Mesenchymal stem cell (in vitro differentiated cells and primary cell): ENCODE data around the gene TRAPPC10.
A peak's percentile ranks its signal among the peaks of the same experiment; 100 is the strongest.

Source experiments
- DNase-seq: peaks from one replicate; pipeline ENCODE4 v3.0.0-alpha.2; 2013
- H2AFZ ChIP-seq: one replicate; pipeline ENCODE4 v1.6.1; 2013; ENCODE audit warnings: low read depth, mild to moderate bottlenecking, control low read depth, inconsistent platforms, low read length, moderate library complexity
- H2AK5ac ChIP-seq: 2 replicates; pipeline ENCODE4 v1.6.1; 2013; ENCODE audit warnings: low read length, moderate library complexity, mild to moderate bottlenecking, inconsistent platforms; ENCODE audit not compliant: severe bottlenecking
- H2BK120ac ChIP-seq: one replicate; pipeline ENCODE4 v1.6.1; 2013; ENCODE audit warnings: low read depth, mild to moderate bottlenecking, inconsistent platforms, low read length, moderate library complexity
- H2BK12ac ChIP-seq, 2 experiments: one replicate each; pipeline ENCODE4 v1.6.1; 2013; ENCODE audit warnings: inconsistent platforms in 2 of 2, low read length in 2 of 2, mild to moderate bottlenecking in 2 of 2, moderate library complexity in 2 of 2, control low read depth in 1 of 2
- H2BK15ac ChIP-seq: one replicate; pipeline ENCODE4 v1.6.1; 2013; ENCODE audit warnings: mild to moderate bottlenecking, low read depth, inconsistent platforms; ENCODE audit not compliant: poor library complexity, severe bottlenecking
- H2BK5ac ChIP-seq: 2 replicates; pipeline ENCODE4 v1.6.1; 2013; ENCODE audit warnings: low read depth, mild to moderate bottlenecking, low read length, control low read depth, inconsistent platforms; ENCODE audit not compliant: poor library complexity, severe bottlenecking
- H3K14ac ChIP-seq, 2 experiments: one replicate each; pipeline ENCODE4 v1.6.1; 2013; ENCODE audit warnings: inconsistent platforms in 2 of 2, low read length in 2 of 2, control low read depth in 1 of 2, mild to moderate bottlenecking in 1 of 2, moderate library complexity in 1 of 2
- H3K18ac ChIP-seq, 2 experiments: one replicate each; pipeline ENCODE4 v1.6.1; 2013; ENCODE audit warnings: inconsistent platforms in 2 of 2, low read length in 2 of 2, control low read depth in 1 of 2, low read depth in 1 of 2, mild to moderate bottlenecking in 1 of 2
- H3K23ac ChIP-seq, 2 experiments: one replicate each; pipeline ENCODE4 v1.6.1; 2013; ENCODE audit warnings: inconsistent platforms in 2 of 2, low read length in 2 of 2, mild to moderate bottlenecking in 2 of 2, moderate library complexity in 2 of 2, control low read depth in 1 of 2
- H3K27ac ChIP-seq: 2 replicates; pipeline ENCODE4 v1.5.1; 2013; ENCODE audit warnings: mild to moderate bottlenecking, moderate library complexity, low read length, control low read depth, inconsistent platforms; ENCODE audit not compliant: poor library complexity, severe bottlenecking
- H3K27me3 ChIP-seq, 2 experiments: 2 replicates each; pipeline versions ENCODE4 v1.6.1 to v1.7.0; 2013; ENCODE audit warnings: low read length in 2 of 2, mild to moderate bottlenecking in 2 of 2, moderate library complexity in 2 of 2, control low read depth in 1 of 2, inconsistent platforms in 1 of 2; ENCODE audit not compliant: control insufficient read depth in 1 of 2, insufficient read depth in 1 of 2
- H3K36me3 ChIP-seq, 2 experiments: 2 replicates each; pipeline versions ENCODE4 v1.6.1 to v1.7.0; 2013; ENCODE audit warnings: low read length in 2 of 2, control low read depth in 1 of 2, inconsistent platforms in 1 of 2, low read depth in 1 of 2, mild to moderate bottlenecking in 1 of 2; ENCODE audit not compliant: insufficient read depth in 2 of 2, control insufficient read depth in 1 of 2
- H3K4ac ChIP-seq, 2 experiments: one replicate each; pipeline ENCODE4 v1.6.1; 2013; ENCODE audit warnings: inconsistent platforms in 2 of 2, low read length in 2 of 2, mild to moderate bottlenecking in 2 of 2, moderate library complexity in 2 of 2, control low read depth in 1 of 2, low read depth in 1 of 2
- H3K4me1 ChIP-seq: 2 replicates; pipeline ENCODE4 v1.6.1; 2013; ENCODE audit warnings: low read depth, low read length, control low read depth; ENCODE audit not compliant: control insufficient read depth, insufficient read depth
- H3K4me2 ChIP-seq: 2 replicates; pipeline ENCODE4 v1.6.1; 2013; ENCODE audit warnings: low read length, mild to moderate bottlenecking, inconsistent platforms; ENCODE audit not compliant: poor library complexity, severe bottlenecking
- H3K4me3 ChIP-seq, 2 experiments: 2 replicates each; pipeline versions ENCODE4 v1.5.1 to v1.7.0; 2013; ENCODE audit warnings: low read length in 2 of 2, mild to moderate bottlenecking in 2 of 2, control low read depth in 1 of 2, low read depth in 1 of 2; ENCODE audit not compliant: insufficient read depth in 1 of 2
- H3K79me1 ChIP-seq: replicated peaks from 2 replicates; pipeline ENCODE4 v1.6.1; 2013; ENCODE audit warnings: mild to moderate bottlenecking, control low read depth, low read length, inconsistent platforms; ENCODE audit not compliant: poor library complexity, severe bottlenecking
- H3K9ac ChIP-seq: 2 replicates; pipeline ENCODE4 v1.7.0; 2013; ENCODE audit warnings: mild to moderate bottlenecking, low read length, moderate library complexity
- H3K9me3 ChIP-seq: 2 replicates; pipeline ENCODE4 v1.7.0; 2013; ENCODE audit warnings: mild to moderate bottlenecking, low read length; ENCODE audit not compliant: control insufficient read depth
- H4K8ac ChIP-seq: one replicate; pipeline ENCODE4 v1.6.1; 2013; ENCODE audit warnings: inconsistent platforms, mild to moderate bottlenecking, low read length, moderate library complexity
- H4K91ac ChIP-seq: one replicate; pipeline ENCODE4 v1.6.1; 2013; ENCODE audit warnings: mild to moderate bottlenecking, low read length, inconsistent platforms
- WGBS: methylation state at CpG from one replicate; pipeline ENCODE4 v1.1.7; 2013; ENCODE audit warnings: mixed read lengths; 5-methylcytosine and 5-hydroxymethylcytosine counted together

The TRAPPC10 gene

DNA sequence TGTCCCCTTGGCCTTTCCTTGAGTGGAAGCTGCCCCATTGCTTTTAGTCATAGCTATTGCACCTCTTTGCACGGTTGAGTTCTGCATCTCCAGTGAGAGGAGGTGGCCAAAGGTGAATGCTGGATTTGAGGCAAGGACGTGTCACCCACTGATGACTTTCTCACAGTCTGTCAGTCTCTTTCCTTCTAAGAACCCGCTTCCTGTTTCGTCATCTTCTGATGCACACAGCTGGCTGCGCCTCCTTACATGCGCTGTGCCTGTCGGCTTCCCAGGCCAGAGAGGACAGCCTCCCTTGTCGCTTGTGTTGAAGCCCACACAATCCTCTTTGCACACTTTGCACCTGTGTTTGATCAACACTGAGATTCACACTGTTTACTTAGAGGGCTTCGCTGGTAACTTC lies 53.3 kb downstream of the TRAPPC10 start:
- no peak overlapping the region for H3K14ac ChIP-seq
- H3K4ac ChIP-seq, result peak overlapping the region in 1 of 2 experiments; percentile 12
- no peak overlapping the region for H2BK120ac ChIP-seq
- no peak overlapping the region for H4K8ac ChIP-seq
- peak; percentile 79 for DNase-seq
- H3K4me1 ChIP-seq, result peaks cover 4% of the 10 kb centered on the region
- H3K4me3 ChIP-seq, result no peak overlapping the region
- no peak overlapping the region for H2AK5ac ChIP-seq
- H3K4me2 ChIP-seq, result no peak overlapping the region
- no peak overlapping the region for H2BK15ac ChIP-seq
- H2AFZ ChIP-seq, result no peak overlapping the region
- no peaks in the 10 kb centered on the region for H3K27me3 ChIP-seq
- H3K18ac ChIP-seq, result no peak overlapping the region
- 74% methylated on average over 8 of the region's 9 CpGs for WGBS
- H2BK5ac ChIP-seq, result no peak overlapping the region
- no peak overlapping the region for H4K91ac ChIP-seq
- H3K27ac ChIP-seq, result no peak overlapping the region
- H3K9me3 ChIP-seq, result no peaks in the 10 kb centered on the region
- peaks cover 49 to 65% of the 10 kb centered on the region in 2 experiments for H3K36me3 ChIP-seq
- H2BK12ac ChIP-seq, result no peak overlapping the region
- H3K79me1 ChIP-seq, result peaks cover 41% of the 10 kb centered on the region
- no peak overlapping the region for H3K9ac ChIP-seq
- no peak overlapping the region for H3K23ac ChIP-seq

DNA sequence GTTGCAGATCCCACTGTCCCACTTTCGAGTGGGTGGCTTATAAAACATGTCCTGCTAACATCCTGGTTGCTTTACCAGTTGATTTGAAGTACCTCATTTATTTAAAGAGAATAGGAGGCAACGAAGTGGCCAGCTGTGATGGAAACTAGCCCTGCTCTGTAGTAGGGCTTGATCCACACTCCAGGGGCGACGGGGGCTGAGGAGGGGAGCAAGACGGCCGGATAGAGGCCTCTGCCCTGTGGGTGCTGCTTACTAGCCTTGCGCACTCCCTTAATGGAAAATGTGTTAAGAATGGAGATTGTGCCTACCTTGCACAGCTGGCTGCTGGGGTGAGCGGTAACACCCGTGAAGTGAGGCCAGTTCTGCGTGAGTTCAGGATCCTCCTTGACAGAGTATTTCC lies 54.0 kb downstream of the TRAPPC10 start:
- Histone ChIP-seq H3K4me1 (peaks cover 4% of the 10 kb centered on the region), H3K18ac (no peak overlapping the region), H2BK5ac (no peak overlapping the region), H3K9me3 (no peaks in the 10 kb centered on the region), H2AK5ac (no peak overlapping the region), H3K36me3 (peaks cover 49 to 71% of the 10 kb centered on the region in 2 experiments), H2BK15ac (no peak overlapping the region), H3K79me1 (peaks cover 45% of the 10 kb centered on the region), H3K4me2 (no peak overlapping the region), H3K27ac (no peak overlapping the region), H3K23ac (no peak overlapping the region), H3K27me3 (no peaks in the 10 kb centered on the region), H3K9ac (no peak overlapping the region), H4K8ac (no peak overlapping the region), H3K4me3 (no peak overlapping the region), H3K4ac (no peak overlapping the region), H4K91ac (no peak overlapping the region), H3K14ac (no peak overlapping the region), H2BK120ac (no peak overlapping the region), H2BK12ac (no peak overlapping the region), H2AFZ (no peak overlapping the region)
- WGBS, result 97% methylated on average over 7 of the region's 10 CpGs
- DNase-seq, result no peak

DNA sequence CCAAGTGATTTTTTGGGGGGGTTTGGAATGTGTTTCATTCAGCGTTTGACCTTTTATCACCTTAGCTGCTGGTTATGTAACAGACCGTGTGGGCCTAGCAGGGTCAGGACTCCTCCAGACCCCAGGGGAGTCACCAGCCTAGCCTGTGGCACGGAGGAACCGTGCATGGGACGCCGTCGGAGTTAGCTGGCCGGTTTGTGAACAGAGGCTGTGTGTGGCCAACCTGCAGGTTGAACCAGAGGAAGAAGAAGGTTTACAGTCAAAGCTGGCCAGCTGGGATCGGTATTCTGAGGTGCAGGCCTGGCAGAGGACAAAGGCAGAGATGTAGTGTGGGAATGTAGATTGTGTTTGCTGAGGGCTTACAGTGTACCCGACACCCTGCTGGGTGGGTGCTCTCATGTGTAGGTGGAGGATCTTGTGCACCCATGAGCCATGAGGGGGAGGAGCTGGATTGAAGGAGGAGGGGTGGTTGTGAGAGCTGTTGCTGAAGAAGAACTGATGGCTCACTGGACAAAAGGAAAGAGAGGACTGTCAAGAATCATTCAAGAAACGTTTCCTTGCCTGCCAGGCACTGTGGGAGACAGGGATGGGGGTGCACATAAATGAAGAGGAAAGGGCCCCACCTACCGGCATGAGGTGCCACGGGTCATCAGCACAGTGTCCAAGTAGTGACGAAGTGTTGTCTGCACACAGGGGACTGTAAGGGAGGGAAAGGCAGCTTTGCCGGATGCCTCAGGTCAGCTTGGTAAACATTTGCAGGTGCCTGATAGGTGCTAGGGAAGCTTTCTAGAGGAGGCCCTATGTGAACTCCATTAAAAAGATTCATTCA lies 55.1 kb downstream of the TRAPPC10 start:
- Histone ChIP-seq H3K4me3 (no peak overlapping the region), H3K4me1 (peaks cover 5% of the 10 kb centered on the region), H3K27me3 (no peaks in the 10 kb centered on the region), H4K8ac (no peak overlapping the region), H3K27ac (no peak overlapping the region), H3K9ac (no peak overlapping the region), H3K36me3 (peaks cover 58 to 72% of the 10 kb centered on the region in 2 experiments), H3K4me2 (no peak overlapping the region), H3K4ac (no peak overlapping the region), H4K91ac (no peak overlapping the region), H2BK5ac (no peak overlapping the region), H2AK5ac (no peak overlapping the region), H3K23ac (no peak overlapping the region), H2BK15ac (no peak overlapping the region), H2BK12ac (no peak overlapping the region), H2BK120ac (no peak overlapping the region), H3K14ac (no peak overlapping the region), H3K18ac (no peak overlapping the region), H3K9me3 (no peaks in the 10 kb centered on the region), H3K79me1 (peaks cover 51% of the 10 kb centered on the region), H2AFZ (no peak overlapping the region)
- DNase-seq, result no peak
- WGBS, result 93% methylated on average over 15 of the region's 15 CpGs

DNA sequence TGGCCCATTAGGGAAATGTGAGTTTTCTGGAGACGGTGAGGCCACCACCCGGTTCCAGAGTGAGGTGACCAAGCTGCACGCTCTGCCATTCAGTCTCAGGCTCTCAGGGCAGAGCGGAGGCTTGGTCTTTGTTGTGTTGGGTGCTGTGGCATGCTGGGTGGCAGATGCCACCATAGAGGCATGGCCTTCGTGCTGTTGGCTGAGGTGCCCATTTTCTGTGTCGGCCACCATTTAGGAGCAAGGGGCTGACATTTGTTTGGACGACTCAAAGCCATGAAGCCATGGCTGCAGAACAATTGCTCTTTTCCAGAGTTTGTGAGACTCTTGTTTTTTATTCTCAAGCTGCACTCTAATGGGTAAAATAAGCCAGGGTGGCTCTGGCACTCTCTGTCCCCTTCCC lies 58.3 kb downstream of the TRAPPC10 start:
- Histone ChIP-seq H2AFZ (no peak overlapping the region), H4K91ac (no peak overlapping the region), H3K18ac (no peak overlapping the region), H3K4ac (no peak overlapping the region), H2BK5ac (no peak overlapping the region), H3K14ac (no peak overlapping the region), H3K4me1 (peaks cover 3% of the 10 kb centered on the region), H3K4me2 (no peak overlapping the region), H3K9ac (no peak overlapping the region), H2BK120ac (no peak overlapping the region), H3K27me3 (no peaks in the 10 kb centered on the region), H2BK15ac (no peak overlapping the region), H3K9me3 (no peaks in the 10 kb centered on the region), H3K79me1 (peaks cover 55% of the 10 kb centered on the region), H3K36me3 (peaks cover 53 to 65% of the 10 kb centered on the region in 2 experiments), H4K8ac (no peak overlapping the region), H3K23ac (no peak overlapping the region), H2AK5ac (no peak overlapping the region), H3K27ac (no peak overlapping the region), H2BK12ac (no peak overlapping the region), H3K4me3 (no peak overlapping the region)
- WGBS, result 96% methylated on average over 7 of the region's 7 CpGs
- no peak for DNase-seq
